NCI-H128 (cell line): ENCODE data around the gene ZCCHC4.
"Not testable (repeated sequence)": the region's sequence is repeated elsewhere in the genome, so short reads cannot be mapped to it uniquely, and the experiment has no call there.

Experiments
- DNase-seq: peaks from one replicate; lab custom pipeline; 2025; ENCODE audit not compliant: unreplicated experiment; lab: John Stamatoyannopoulos, UW

ZCCHC4 gene

GRCh38 chr4:25320773-25321172 lies 8.2 kb downstream of the ZCCHC4 start:
- no peak for DNase-seq

- DNase-seq: no peak
Measured at GRCh38 chr4:25321703-25322102, 9.1 kb downstream of the ZCCHC4 start.

GRCh38 chr4:25328463-25328862 lies 15.9 kb downstream of the ZCCHC4 start:
- DNase-seq: not testable (repeated sequence)

GRCh38 chr4:25330335-25330734 lies 17.8 kb downstream of the ZCCHC4 start:
- DNase-seq: no peak

GRCh38 chr4:25330905-25331808 lies 18.6 kb downstream of the ZCCHC4 start:
- no peak for DNase-seq

- DNase-seq: no peak
Measured at GRCh38 chr4:25343671-25344070, 31.1 kb downstream of the ZCCHC4 start.

GRCh38 chr4:25345744-25346143 lies 33.2 kb downstream of the ZCCHC4 start:
- no peak for DNase-seq

GRCh38 chr4:25346913-25347312 lies 34.3 kb downstream of the ZCCHC4 start:
- DNase-seq: no peak

- DNase-seq: no peak
Measured at GRCh38 chr4:25347473-25347872, 34.9 kb downstream of the ZCCHC4 start.

GRCh38 chr4:25347971-25348370 lies 35.4 kb downstream of the ZCCHC4 start:
- no peak for DNase-seq

- DNase-seq: no peak
Measured at GRCh38 chr4:25350561-25350960, 38.0 kb downstream of the ZCCHC4 start.

- DNase-seq: no peak
Measured at GRCh38 chr4:25351777-25352416, 39.3 kb downstream of the ZCCHC4 start.

- DNase-seq: no peak
Measured at GRCh38 chr4:25356068-25356467, 43.5 kb downstream of the ZCCHC4 start.

- DNase-seq: no peak
Measured at GRCh38 chr4:25358515-25359275, 46.1 kb downstream of the ZCCHC4 start.

GRCh38 chr4:25361253-25361652 lies 48.7 kb downstream of the ZCCHC4 start:
- DNase-seq: no peak

GRCh38 chr4:25367004-25367621 lies 54.5 kb downstream of the ZCCHC4 start:
- no peak for DNase-seq

GRCh38 chr4:25367877-25368276 lies 55.3 kb downstream of the ZCCHC4 start:
- no peak for DNase-seq

- no peak for DNase-seq
Measured at GRCh38 chr4:25368315-25368714, 55.7 kb downstream of the ZCCHC4 start.

GRCh38 chr4:25370242-25370641 lies 57.7 kb downstream of the ZCCHC4 start:
- no peak for DNase-seq

- DNase-seq: not testable (repeated sequence)
Measured at GRCh38 chr4:25372549-25372948, 60.0 kb downstream of the ZCCHC4 start.
